ENCODE results near the gene DCHS1.

DCHS1 gene

GRCh38 chr11:6583584-6583983, 72.0 kb downstream of the DCHS1 start:
- in situ Hi-C loops (cut with HindIII; ENCODE audit: low pct_ligation_motif_present, low pct_unique_long_range_greater_than_20kb, low sequenced_read_pairs): no loop called here
- DNase-seq: no peak

- in situ Hi-C loops (cut with HindIII; ENCODE audit: low pct_ligation_motif_present, low pct_unique_long_range_greater_than_20kb, low sequenced_read_pairs): no loop called here
- DNase-seq: no peak
Observed at GRCh38 chr11:6579681-6580080, 75.9 kb downstream of the DCHS1 start.

- in situ Hi-C loops (cut with HindIII; ENCODE audit: low pct_ligation_motif_present, low pct_unique_long_range_greater_than_20kb, low sequenced_read_pairs): no loop called here
- DNase-seq: no peak
Observed at GRCh38 chr11:6578134-6578533, 77.5 kb downstream of the DCHS1 start.

- peak; percentile 19 for DNase-seq
- in situ Hi-C loops (cut with HindIII; ENCODE audit: low pct_ligation_motif_present, low pct_unique_long_range_greater_than_20kb, low sequenced_read_pairs): no loop called here
Observed at GRCh38 chr11:6576471-6577373, 78.9 kb downstream of the DCHS1 start.

GRCh38 chr11:6574816-6575715, 80.5 kb downstream of the DCHS1 start:
- DNase-seq: no peak
- in situ Hi-C loops (cut with HindIII; ENCODE audit: low pct_ligation_motif_present, low pct_unique_long_range_greater_than_20kb, low sequenced_read_pairs): no loop called here

GRCh38 chr11:6572215-6572614, 83.4 kb downstream of the DCHS1 start:
- no peak for DNase-seq
- in situ Hi-C loops (cut with HindIII; ENCODE audit: low pct_ligation_motif_present, low pct_unique_long_range_greater_than_20kb, low sequenced_read_pairs): no loop called here

GRCh38 chr11:6571434-6572008, 84.1 kb downstream of the DCHS1 start:
- no peak for DNase-seq
- in situ Hi-C loops (cut with HindIII; ENCODE audit: low pct_ligation_motif_present, low pct_unique_long_range_greater_than_20kb, low sequenced_read_pairs): no loop called here
